ENCODE results near the gene CCDC117. TPM values are rescaled to one million over a fixed set of nuclear protein-coding genes. Genes with fewer than 3 reads are reported as not detected.

CCDC117 gene
- polyA plus RNA-seq, 1 donor from 2014 or later: 23.1 TPM

DNA sequence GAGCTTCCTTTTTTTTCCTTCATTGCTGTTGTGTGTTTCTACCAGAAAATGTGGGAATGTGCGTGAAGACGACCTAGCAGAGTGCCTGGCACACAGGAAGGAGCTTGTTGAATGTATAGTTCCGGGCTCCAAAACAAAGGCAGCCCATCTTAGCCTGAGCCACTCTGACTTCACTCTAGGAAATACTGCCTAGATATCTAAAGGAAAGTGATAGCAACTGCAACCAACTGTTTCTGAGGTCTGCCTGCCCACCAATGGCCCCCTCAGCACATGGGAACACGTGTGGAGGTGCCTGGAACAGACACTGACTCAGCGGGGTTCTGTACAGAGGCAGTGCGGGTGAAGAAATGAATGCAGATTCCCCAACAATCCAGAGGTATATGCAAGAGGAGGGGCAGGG, 42.6 kb downstream of the CCDC117 start:
- H3K9ac ChIP-seq (ENCODE audit: low read length): no peak overlapping the region

DNA sequence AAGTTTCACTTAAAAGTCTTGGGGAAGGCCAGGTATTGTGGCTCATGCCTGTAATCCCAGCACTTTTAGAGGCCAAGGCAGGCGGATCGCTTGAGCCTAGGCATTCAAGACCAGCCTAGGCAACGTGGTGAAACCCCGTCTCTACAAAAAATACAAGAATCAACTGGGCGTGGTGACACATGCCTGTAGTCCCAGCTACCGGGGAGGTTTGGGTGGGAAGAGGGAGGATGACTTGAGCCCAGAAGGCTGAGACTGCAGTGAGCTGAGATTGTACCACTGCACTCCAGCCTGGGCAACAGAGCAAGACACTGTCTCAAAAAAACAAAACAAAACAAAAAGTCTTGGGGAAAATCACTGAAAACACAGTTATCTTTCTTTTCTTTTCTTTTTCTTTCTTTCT, 43.2 kb downstream of the CCDC117 start:
- H3K27ac ChIP-seq (ENCODE audit: low read length): no peak overlapping the region

More for the DNA sequence above, 42.6 kb downstream of the CCDC117 start:
- Histone ChIP-seq H3K79me2 (replicated peaks; ENCODE audit: insufficient read depth, low read length) (no peaks in the 10 kb centered on the region), H2AFZ (ENCODE audit: low read depth, low read length) (no peak overlapping the region), H3K27ac (ENCODE audit: low read length) (no peak overlapping the region), H3K4me2 (ENCODE audit: low read length) (no peak overlapping the region), H3F3A (ENCODE audit: insufficient read depth, low read length, poor library complexity, severe bottlenecking) (no peaks in the 10 kb centered on the region), H3K9me2 (ENCODE audit: insufficient read depth, low read length) (no peaks in the 10 kb centered on the region), H3K27me3 (ENCODE audit: insufficient read depth, low read depth, low read length) (no peaks in the 10 kb centered on the region), H3K4me3 (ENCODE audit: low read length) (no peak overlapping the region), H3K36me3 (ENCODE audit: insufficient read depth, low read length) (no peaks in the 10 kb centered on the region), H4K20me1 (ENCODE audit: insufficient read depth) (no peaks in the 10 kb centered on the region), H3K9me3 (ENCODE audit: low read length) (no peaks in the 10 kb centered on the region)
- TF ChIP-seq, protein P1, sequence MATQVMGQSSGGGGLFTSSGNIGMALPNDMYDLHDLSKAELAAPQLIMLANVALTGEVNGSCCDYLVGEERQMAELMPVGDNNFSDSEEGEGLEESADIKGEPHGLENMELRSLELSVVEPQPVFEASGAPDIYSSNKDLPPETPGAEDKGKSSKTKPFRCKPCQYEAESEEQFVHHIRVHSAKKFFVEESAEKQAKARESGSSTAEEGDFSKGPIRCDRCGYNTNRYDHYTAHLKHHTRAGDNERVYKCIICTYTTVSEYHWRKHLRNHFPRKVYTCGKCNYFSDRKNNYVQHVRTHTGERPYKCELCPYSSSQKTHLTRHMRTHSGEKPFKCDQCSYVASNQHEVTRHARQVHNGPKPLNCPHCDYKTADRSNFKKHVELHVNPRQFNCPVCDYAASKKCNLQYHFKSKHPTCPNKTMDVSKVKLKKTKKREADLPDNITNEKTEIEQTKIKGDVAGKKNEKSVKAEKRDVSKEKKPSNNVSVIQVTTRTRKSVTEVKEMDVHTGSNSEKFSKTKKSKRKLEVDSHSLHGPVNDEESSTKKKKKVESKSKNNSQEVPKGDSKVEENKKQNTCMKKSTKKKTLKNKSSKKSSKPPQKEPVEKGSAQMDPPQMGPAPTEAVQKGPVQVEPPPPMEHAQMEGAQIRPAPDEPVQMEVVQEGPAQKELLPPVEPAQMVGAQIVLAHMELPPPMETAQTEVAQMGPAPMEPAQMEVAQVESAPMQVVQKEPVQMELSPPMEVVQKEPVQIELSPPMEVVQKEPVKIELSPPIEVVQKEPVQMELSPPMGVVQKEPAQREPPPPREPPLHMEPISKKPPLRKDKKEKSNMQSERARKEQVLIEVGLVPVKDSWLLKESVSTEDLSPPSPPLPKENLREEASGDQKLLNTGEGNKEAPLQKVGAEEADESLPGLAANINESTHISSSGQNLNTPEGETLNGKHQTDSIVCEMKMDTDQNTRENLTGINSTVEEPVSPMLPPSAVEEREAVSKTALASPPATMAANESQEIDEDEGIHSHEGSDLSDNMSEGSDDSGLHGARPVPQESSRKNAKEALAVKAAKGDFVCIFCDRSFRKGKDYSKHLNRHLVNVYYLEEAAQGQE (IDR thresholded peaks at IDR 0.05; ENCODE audit: borderline replicate concordance): no peak
- TF ChIP-seq MXI1 (conservative IDR thresholded peaks at IDR 0.05; ENCODE audit: poor library complexity, severe bottlenecking): no peak
- no peak for TF ChIP-seq SMC3 (conservative IDR thresholded peaks at IDR 0.05; ENCODE audit: poor library complexity)
- no peak for TF ChIP-seq RAD21 (conservative IDR thresholded peaks at IDR 0.05)
- TF ChIP-seq EZH2 (IDR thresholded peaks at IDR 0.05; ENCODE audit: borderline replicate concordance, insufficient read depth, low read length, poor library complexity, severe bottlenecking): no peak

More for the DNA sequence above, 43.2 kb downstream of the CCDC117 start:
- Histone ChIP-seq H4K20me1 (ENCODE audit: insufficient read depth) (no peaks in the 10 kb centered on the region), H3K4me3 (ENCODE audit: low read length) (no peak overlapping the region), H3K9ac (ENCODE audit: low read length) (no peak overlapping the region), H2AFZ (ENCODE audit: low read depth, low read length) (no peak overlapping the region), H3K79me2 (replicated peaks; ENCODE audit: insufficient read depth, low read length) (no peaks in the 10 kb centered on the region), H3F3A (ENCODE audit: insufficient read depth, low read length, poor library complexity, severe bottlenecking) (no peaks in the 10 kb centered on the region), H3K36me3 (ENCODE audit: insufficient read depth, low read length) (no peaks in the 10 kb centered on the region), H3K9me3 (ENCODE audit: low read length) (no peaks in the 10 kb centered on the region), H3K9me2 (ENCODE audit: insufficient read depth, low read length) (no peaks in the 10 kb centered on the region), H3K27me3 (ENCODE audit: insufficient read depth, low read depth, low read length) (no peaks in the 10 kb centered on the region), H3K4me2 (ENCODE audit: low read length) (no peak overlapping the region)
- TF ChIP-seq, protein P1 (IDR thresholded peaks at IDR 0.05; ENCODE audit: borderline replicate concordance): no peak
- no peak for TF ChIP-seq EZH2 (IDR thresholded peaks at IDR 0.05; ENCODE audit: borderline replicate concordance, insufficient read depth, low read length, poor library complexity, severe bottlenecking)
- TF ChIP-seq MXI1 (conservative IDR thresholded peaks at IDR 0.05; ENCODE audit: poor library complexity, severe bottlenecking): no peak
- no peak for TF ChIP-seq SMC3 (conservative IDR thresholded peaks at IDR 0.05; ENCODE audit: poor library complexity)
- TF ChIP-seq, protein P2, sequence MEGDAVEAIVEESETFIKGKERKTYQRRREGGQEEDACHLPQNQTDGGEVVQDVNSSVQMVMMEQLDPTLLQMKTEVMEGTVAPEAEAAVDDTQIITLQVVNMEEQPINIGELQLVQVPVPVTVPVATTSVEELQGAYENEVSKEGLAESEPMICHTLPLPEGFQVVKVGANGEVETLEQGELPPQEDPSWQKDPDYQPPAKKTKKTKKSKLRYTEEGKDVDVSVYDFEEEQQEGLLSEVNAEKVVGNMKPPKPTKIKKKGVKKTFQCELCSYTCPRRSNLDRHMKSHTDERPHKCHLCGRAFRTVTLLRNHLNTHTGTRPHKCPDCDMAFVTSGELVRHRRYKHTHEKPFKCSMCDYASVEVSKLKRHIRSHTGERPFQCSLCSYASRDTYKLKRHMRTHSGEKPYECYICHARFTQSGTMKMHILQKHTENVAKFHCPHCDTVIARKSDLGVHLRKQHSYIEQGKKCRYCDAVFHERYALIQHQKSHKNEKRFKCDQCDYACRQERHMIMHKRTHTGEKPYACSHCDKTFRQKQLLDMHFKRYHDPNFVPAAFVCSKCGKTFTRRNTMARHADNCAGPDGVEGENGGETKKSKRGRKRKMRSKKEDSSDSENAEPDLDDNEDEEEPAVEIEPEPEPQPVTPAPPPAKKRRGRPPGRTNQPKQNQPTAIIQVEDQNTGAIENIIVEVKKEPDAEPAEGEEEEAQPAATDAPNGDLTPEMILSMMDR (IDR thresholded peaks at IDR 0.05; ENCODE audit: poor library complexity, severe bottlenecking): no peak
- TF ChIP-seq RAD21 (conservative IDR thresholded peaks at IDR 0.05): no peak
- no peak for TF ChIP-seq POLR2AphosphoS5 (IDR thresholded peaks at IDR 0.05)
- no peak for TF ChIP-seq EP300 (conservative IDR thresholded peaks at IDR 0.05; ENCODE audit: poor library complexity, severe bottlenecking)
- TF ChIP-seq TAF1 (IDR thresholded peaks at IDR 0.05; ENCODE audit: low read depth): no peak
